ENCODE results near the gene TSPAN9.
A peak's percentile ranks its signal among the peaks of the same experiment; 100 is the strongest.

TSPAN9 gene

DNA sequence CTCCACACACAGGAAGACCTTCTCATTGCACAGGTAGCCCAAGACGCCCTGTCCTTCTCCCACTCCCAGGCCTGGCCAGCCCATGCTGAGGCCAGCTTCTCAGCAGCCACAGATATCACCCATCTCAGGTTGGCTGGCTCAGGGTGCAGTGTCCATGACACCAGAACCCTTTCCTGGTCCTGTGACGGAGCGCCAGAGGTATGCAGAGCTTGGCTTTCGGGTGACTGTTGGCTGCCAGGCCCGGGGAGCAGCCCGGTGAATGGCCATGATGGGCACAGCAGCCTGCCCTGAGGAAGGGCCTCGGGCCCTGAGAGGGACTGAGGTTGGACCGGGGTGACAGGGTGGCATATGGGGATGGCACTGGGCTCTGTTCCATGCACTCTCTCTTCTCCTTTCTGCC lies 173.4 kb downstream of the TSPAN9 start:
- peaks cover 0 to under 1% (median 0%) of the 10 kb centered on the region in 11 experiments; a peak in 2 of 22 replicates for H3K36me3 ChIP-seq
- H3K4me3 ChIP-seq, result peak overlapping the region in 1 of 10 experiments; percentile 13; a peak in 1 of 20 replicates
- no peak for TF ChIP-seq Cebpa-rat (IDR thresholded peaks at IDR 0.05)
- H3K4me2 ChIP-seq, result peak overlapping the region; percentile 65 to 97 (median 87)
- H3K27ac ChIP-seq, result peak overlapping the region in 9 of 11 experiments; percentile 58 to 93 (median 86); a peak in 19 of 22 replicates
- H3K4me1 ChIP-seq, result peaks cover 52 to 88% (median 79%) of the 10 kb centered on the region in 10 experiments
- peak overlapping the region in 8 of 11 experiments; percentile 49 to 77 (median 68); a peak in 15 of 22 replicates for H3K9ac ChIP-seq
- H3K9me3 ChIP-seq (replicated peaks in 1 of 11), result peaks cover 0 to 6% (median 0%) of the 10 kb centered on the region in 11 experiments; a peak in 4 of 22 replicates
- H3K27me3 ChIP-seq, result no peaks in the 10 kb centered on the region
- H4K20me1 ChIP-seq, result no peaks in the 10 kb centered on the region

DNA sequence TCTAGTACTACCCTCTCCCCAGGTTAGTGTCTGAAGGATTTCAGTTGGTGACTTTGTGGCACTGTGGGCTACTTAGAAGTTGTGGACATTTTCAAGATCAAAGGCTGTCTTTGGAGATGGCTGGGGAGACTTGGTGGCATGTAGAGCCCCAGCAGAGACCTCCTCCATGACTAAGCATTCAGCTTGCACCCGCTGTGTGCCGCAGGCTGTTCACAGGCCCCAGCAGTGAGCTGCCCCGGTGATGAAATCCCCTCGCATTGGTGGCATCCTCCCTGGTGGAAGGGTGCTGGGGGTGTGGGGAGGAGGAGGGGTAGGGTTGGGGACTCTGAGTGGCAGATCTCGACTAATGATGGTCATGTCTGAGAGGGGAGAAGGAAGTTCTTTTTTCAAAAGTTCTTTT lies 173.9 kb downstream of the TSPAN9 start:
- Histone ChIP-seq H3K4me2 (peak overlapping the region; percentile 65 to 97 (median 87)), H3K27ac (peak overlapping the region in 9 of 11 experiments; percentile 58 to 93 (median 86); a peak in 19 of 22 replicates), H3K27me3 (no peaks in the 10 kb centered on the region), H4K20me1 (no peaks in the 10 kb centered on the region), H3K4me1 (peaks cover 52 to 86% (median 79%) of the 10 kb centered on the region in 10 experiments), H3K9ac (peak overlapping the region in 8 of 11 experiments; percentile 49 to 77 (median 68); a peak in 15 of 22 replicates), H3K4me3 (peak overlapping the region in 1 of 10 experiments; percentile 13; a peak in 1 of 20 replicates), H3K9me3 (replicated peaks in 1 of 11) (peaks cover 0 to under 1% (median 0%) of the 10 kb centered on the region in 11 experiments; a peak in 2 of 22 replicates), H3K36me3 (no peaks in the 10 kb centered on the region)
- peak in 4 of 11 experiments; percentile 15 to 65 (median 42); a peak in 2 of 22 replicates for TF ChIP-seq Cebpa-rat (IDR thresholded peaks at IDR 0.05)

DNA sequence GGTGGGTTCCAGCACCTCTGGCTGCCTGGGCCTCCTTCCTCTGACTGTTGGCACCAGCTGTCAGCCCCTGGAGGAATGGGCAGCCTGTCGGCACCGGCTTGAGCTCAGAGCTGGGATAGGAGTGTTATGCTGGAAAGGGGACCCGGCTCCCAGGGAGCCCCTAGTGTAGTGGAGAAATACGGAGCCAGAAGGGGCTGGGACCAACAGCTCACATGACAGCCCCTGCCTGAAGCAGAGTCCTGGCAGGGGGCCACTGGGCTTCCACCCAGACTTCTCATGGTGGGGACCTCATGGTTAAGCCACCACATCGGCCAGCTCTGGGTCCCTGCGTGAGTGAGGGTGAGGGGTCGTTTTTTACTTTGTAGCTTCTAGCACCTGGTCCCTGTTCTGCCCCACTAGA lies 174.5 kb downstream of the TSPAN9 start:
- peak overlapping the region in 9 of 11 experiments; percentile 54 to 93 (median 85); a peak in 18 of 22 replicates for H3K27ac ChIP-seq
- TF ChIP-seq Cebpa-rat (IDR thresholded peaks at IDR 0.05), result no peak
- H4K20me1 ChIP-seq, result no peaks in the 10 kb centered on the region

DNA sequence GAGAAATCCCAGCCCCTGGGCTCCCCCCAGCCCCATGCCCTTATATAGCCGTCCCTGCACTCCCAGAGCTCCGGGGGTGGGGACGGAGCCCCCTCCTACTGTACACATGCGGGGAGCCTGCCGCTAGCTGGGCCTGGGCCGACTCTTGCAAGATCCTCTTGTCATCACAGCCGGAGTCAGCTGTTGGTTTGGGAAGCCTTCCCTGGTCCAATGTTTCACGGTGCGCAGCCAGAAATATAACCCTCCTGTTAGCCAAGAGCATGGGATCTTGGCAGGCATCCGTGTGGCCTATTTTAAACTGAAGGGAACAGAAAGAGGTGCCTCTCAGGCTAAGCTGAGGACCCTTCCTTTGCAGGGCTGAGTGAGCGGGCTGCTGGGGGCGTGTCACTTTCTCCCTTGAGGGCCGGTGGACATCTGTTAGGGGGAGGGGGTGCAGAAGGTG lies 175.3 kb downstream of the TSPAN9 start:
- Histone ChIP-seq H3K27ac (peak overlapping the region in 6 of 11 experiments; percentile 71 to 93 (median 87); a peak in 11 of 22 replicates), H3K4me1 (peaks cover 50 to 72% (median 68%) of the 10 kb centered on the region in 10 experiments), H4K20me1 (no peaks in the 10 kb centered on the region), H3K4me2 (peak overlapping the region in 9 of 11 experiments; percentile 82 to 97 (median 90); a peak in 18 of 22 replicates), H3K36me3 (no peaks in the 10 kb centered on the region), H3K9me3 (replicated peaks in 1 of 11) (peaks cover 0 to 6% (median 0%) of the 10 kb centered on the region in 11 experiments; a peak in 1 of 22 replicates), H3K9ac (peak overlapping the region in 2 of 11 experiments; percentile 61 to 75; a peak in 4 of 22 replicates), H3K27me3 (no peaks in the 10 kb centered on the region), H3K4me3 (no peak overlapping the region)
- TF ChIP-seq Cebpa-rat (IDR thresholded peaks at IDR 0.05), result no peak

More for the DNA sequence above, 174.5 kb downstream of the TSPAN9 start:
- Histone ChIP-seq H3K4me2 (peak overlapping the region; percentile 38 to 97 (median 87)), H3K9me3 (replicated peaks in 1 of 11) (peaks cover 0 to 6% (median 0%) of the 10 kb centered on the region in 11 experiments; a peak in 1 of 22 replicates), H3K4me3 (no peak overlapping the region), H3K27me3 (no peaks in the 10 kb centered on the region), H3K36me3 (no peaks in the 10 kb centered on the region), H3K9ac (peak overlapping the region in 9 of 11 experiments; percentile 18 to 77 (median 55); a peak in 16 of 22 replicates), H3K4me1 (peaks cover 52 to 80% (median 73%) of the 10 kb centered on the region in 10 experiments)

DNA sequence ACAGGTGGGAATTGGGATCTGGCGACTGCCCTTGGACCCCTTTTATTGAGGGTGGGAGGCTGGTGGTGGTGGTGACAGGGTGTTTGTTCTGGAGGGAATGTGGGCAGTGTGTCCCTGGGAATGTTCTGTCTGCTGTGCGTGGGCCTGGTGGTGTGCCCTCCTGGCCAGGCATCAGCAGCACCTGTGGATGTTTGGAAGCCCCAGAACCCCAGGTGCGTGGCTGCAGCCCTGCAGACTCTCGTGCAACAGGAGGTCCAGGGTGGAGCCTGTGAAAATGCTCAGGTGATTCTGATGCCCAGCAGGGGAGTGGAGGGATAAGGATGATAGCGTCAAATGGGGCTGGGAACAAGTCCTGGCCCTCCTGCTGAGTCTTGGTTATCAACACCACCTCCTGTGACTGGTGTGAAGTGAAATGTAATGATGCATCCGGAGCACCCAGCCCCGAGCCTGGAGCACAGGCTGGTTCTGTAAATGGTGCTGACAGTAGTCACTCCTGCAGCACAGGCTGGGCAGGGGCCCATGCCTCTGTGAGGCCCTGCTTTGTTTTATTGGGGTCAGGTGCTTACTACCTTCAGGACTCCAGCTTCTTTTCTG lies 176.6 kb downstream of the TSPAN9 start:
- H3K27me3 ChIP-seq, result no peaks in the 10 kb centered on the region
- H4K20me1 ChIP-seq, result no peaks in the 10 kb centered on the region
- H3K9me3 ChIP-seq (replicated peaks in 1 of 11), result peaks cover 0 to 6% (median 0%) of the 10 kb centered on the region in 11 experiments; a peak in 1 of 22 replicates
- H3K27ac ChIP-seq, result peak overlapping the region in 2 of 11 experiments; percentile 86 to 93; a peak in 2 of 22 replicates
- no peak overlapping the region for H3K4me3 ChIP-seq
- H3K9ac ChIP-seq, result no peak overlapping the region
- no peak for TF ChIP-seq Cebpa-rat (IDR thresholded peaks at IDR 0.05)
- peaks cover 36 to 63% (median 55%) of the 10 kb centered on the region in 10 experiments for H3K4me1 ChIP-seq
- H3K4me2 ChIP-seq, result peak overlapping the region in 1 of 11 experiments; percentile 97; a peak in 1 of 22 replicates
- no peaks in the 10 kb centered on the region for H3K36me3 ChIP-seq

DNA sequence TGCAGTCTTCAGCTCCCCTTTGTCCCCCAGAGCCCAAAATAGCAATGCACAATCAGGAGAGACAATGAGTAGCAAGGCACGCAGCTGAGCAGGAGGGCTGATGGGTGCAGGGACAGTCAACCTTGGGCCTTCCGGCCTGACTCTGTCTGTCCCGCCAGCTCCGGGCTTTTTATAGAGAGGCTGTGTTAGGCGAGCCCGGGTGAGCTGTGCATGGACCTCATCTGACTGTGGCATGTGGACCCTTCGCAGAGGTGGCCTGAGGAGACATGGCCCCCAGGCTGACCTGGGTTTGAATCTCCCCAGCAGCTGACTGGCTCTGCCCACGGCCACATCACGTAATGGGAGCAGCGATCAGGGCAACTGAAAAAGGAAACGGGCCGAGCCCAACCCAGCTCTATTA lies 177.9 kb downstream of the TSPAN9 start:
- no peaks in the 10 kb centered on the region for H3K36me3 ChIP-seq
- no peaks in the 10 kb centered on the region for H3K27me3 ChIP-seq
- H3K4me1 ChIP-seq, result peaks cover 24 to 56% (median 44%) of the 10 kb centered on the region in 10 experiments
- no peak overlapping the region for H3K9ac ChIP-seq
- H3K4me2 ChIP-seq, result peak overlapping the region in 9 of 11 experiments; percentile 6 to 48 (median 22); a peak in 11 of 22 replicates
- H4K20me1 ChIP-seq, result no peaks in the 10 kb centered on the region
- TF ChIP-seq Cebpa-rat (IDR thresholded peaks at IDR 0.05), result no peak
- H3K9me3 ChIP-seq (replicated peaks in 1 of 11), result peaks cover 0 to 6% (median 0%) of the 10 kb centered on the region in 11 experiments; a peak in 1 of 22 replicates
- no peak overlapping the region for H3K4me3 ChIP-seq
- no peak overlapping the region for H3K27ac ChIP-seq

DNA sequence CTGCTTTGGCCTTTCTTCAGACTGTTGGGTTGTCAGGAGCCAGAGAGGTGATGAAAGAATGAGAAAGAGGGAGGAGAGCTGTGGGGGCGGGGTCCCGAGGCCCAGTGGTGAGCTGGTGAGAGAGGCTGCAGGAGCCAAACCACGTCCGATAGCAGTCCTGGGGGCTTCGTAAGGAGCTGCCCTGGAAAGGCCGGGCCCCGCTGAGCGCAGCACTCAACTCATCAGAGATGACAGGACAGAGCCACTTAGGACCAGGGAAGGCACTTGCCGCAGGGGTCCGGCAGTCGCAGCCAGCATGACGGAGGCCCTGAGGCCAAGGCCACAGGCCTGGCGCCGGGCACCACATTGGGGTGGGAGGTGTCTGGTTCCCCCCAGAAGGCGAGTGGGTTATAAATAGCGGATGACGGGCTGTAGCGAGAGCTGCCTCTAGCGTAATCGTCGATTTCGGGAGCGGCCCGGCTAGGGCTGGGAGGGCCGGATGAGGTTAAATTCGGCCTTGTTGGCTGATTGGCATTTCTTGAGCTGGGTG lies 179.0 kb downstream of the TSPAN9 start:
- H4K20me1 ChIP-seq, result no peaks in the 10 kb centered on the region
- peaks cover 13 to 54% (median 42%) of the 10 kb centered on the region in 10 experiments for H3K4me1 ChIP-seq
- H3K4me3 ChIP-seq, result no peak overlapping the region
- no peak overlapping the region for H3K4me2 ChIP-seq
- H3K9ac ChIP-seq, result no peak overlapping the region
- H3K27me3 ChIP-seq, result no peaks in the 10 kb centered on the region
- no peak for TF ChIP-seq Cebpa-rat (IDR thresholded peaks at IDR 0.05)
- no peaks in the 10 kb centered on the region for H3K36me3 ChIP-seq
- H3K9me3 ChIP-seq (replicated peaks in 1 of 11), result peaks cover 0 to 6% (median 0%) of the 10 kb centered on the region in 11 experiments; a peak in 1 of 22 replicates
- no peak overlapping the region for H3K27ac ChIP-seq

DNA sequence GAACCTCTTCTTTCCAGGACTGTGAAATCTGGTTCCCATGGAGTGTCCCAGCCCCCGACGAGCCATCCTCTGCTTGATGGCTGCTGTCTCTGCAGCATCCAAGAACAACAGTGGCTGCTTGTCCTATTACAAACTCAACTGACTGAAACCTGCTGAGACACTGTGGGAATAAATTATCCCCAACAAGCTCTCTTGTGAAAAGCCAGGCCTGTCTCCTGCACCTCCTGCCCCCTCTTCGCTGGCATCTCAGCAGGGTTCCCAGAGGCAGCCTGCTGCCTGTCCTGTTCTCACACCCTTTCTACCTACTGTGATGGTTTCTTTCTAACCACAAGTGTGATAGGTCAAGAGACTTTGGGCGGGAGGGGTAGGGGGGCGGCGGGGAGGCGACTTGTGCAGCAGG lies 180.2 kb downstream of the TSPAN9 start:
- H3K4me2 ChIP-seq, result no peak overlapping the region
- TF ChIP-seq Cebpa-rat (IDR thresholded peaks at IDR 0.05), result no peak
- H3K27me3 ChIP-seq, result no peaks in the 10 kb centered on the region
- no peak overlapping the region for H3K27ac ChIP-seq
- H3K9ac ChIP-seq, result no peak overlapping the region
- H3K4me3 ChIP-seq, result no peak overlapping the region
- H4K20me1 ChIP-seq, result no peaks in the 10 kb centered on the region
- peaks cover 10 to 52% (median 40%) of the 10 kb centered on the region in 10 experiments; a peak in 18 of 20 replicates for H3K4me1 ChIP-seq
- H3K36me3 ChIP-seq, result no peaks in the 10 kb centered on the region
- peaks cover 0 to 6% (median 0%) of the 10 kb centered on the region in 11 experiments; a peak in 1 of 22 replicates for H3K9me3 ChIP-seq (replicated peaks in 1 of 11)

DNA sequence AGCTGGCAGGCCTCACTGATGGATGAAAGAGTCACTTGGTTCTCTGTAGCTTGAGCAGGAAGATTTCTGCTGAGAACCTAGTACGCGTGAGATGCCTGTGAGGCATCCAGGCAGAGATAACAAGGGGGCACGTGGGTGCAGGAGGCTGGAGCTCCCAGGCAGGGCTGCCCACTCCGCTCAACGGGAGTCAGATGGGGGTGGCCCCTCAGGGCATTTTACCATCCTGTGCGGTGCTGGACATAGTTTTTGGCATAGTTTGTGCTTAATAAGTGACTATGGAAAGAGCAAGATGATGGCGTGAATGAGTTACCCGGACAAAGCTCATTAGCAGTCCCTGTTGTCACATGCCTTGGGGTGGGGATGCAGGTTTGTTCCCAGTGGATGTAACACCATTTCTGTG lies 182.8 kb downstream of the TSPAN9 start:
- no peak for TF ChIP-seq Cebpa-rat (IDR thresholded peaks at IDR 0.05)
- H3K9ac ChIP-seq, result no peak overlapping the region

More for the DNA sequence above, 182.8 kb downstream of the TSPAN9 start:
- Histone ChIP-seq H3K9me3 (replicated peaks in 1 of 11) (peaks cover 0 to 6% (median 0%) of the 10 kb centered on the region in 11 experiments; a peak in 1 of 22 replicates), H4K20me1 (no peaks in the 10 kb centered on the region; a peak in 1 of 22 replicates), H3K27me3 (no peaks in the 10 kb centered on the region), H3K27ac (no peak overlapping the region), H3K4me2 (peak overlapping the region in 9 of 11 experiments; percentile 31 to 70 (median 52); a peak in 16 of 22 replicates), H3K4me3 (no peak overlapping the region), H3K36me3 (no peaks in the 10 kb centered on the region), H3K4me1 (peaks cover 10 to 36% (median 27%) of the 10 kb centered on the region in 10 experiments; a peak in 18 of 20 replicates)
